ENCODE results near the gene NR1D2.
"Not testable (repeated sequence)": the region's sequence is repeated elsewhere in the genome, so short reads cannot be mapped to it uniquely, and the experiment has no call there.

The NR1D2 gene

DNA sequence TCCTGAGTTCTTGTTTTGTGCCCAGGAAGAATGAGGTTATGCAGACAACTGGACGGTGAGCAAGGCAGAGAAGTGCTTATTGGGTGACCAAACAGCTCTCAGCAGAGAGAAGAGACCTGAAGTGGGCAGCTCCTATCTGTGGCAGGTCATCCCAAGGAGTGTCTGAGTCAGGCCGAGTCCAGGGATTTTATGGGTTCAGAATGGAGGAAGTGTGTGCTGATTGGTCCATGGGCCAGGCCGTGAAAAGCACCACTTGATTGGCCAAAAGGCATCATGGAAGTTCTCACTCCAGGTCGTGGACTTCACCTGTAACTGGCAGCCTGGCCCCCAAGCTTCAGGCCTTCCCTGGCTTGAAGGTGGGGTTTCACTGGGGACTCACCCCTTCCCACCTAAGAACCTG, 74.5 kb downstream of the NR1D2 start:
- no peaks in the 10 kb centered on the region for H3K9me3 ChIP-seq (ENCODE audit: control insufficient read depth, insufficient read depth, low read length)
- no peaks in the 10 kb centered on the region for H3F3A ChIP-seq (ENCODE audit: control insufficient read depth, insufficient read depth)
- no peak for TF ChIP-seq EZH2phosphoT487 (IDR thresholded peaks at IDR 0.05; ENCODE audit: borderline replicate concordance, low read length)
- TF ChIP-seq, protein P1, sequence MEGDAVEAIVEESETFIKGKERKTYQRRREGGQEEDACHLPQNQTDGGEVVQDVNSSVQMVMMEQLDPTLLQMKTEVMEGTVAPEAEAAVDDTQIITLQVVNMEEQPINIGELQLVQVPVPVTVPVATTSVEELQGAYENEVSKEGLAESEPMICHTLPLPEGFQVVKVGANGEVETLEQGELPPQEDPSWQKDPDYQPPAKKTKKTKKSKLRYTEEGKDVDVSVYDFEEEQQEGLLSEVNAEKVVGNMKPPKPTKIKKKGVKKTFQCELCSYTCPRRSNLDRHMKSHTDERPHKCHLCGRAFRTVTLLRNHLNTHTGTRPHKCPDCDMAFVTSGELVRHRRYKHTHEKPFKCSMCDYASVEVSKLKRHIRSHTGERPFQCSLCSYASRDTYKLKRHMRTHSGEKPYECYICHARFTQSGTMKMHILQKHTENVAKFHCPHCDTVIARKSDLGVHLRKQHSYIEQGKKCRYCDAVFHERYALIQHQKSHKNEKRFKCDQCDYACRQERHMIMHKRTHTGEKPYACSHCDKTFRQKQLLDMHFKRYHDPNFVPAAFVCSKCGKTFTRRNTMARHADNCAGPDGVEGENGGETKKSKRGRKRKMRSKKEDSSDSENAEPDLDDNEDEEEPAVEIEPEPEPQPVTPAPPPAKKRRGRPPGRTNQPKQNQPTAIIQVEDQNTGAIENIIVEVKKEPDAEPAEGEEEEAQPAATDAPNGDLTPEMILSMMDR (IDR thresholded peaks at IDR 0.05; ENCODE audit: low read depth, low read length, poor library complexity, severe bottlenecking) = no peak

DNA sequence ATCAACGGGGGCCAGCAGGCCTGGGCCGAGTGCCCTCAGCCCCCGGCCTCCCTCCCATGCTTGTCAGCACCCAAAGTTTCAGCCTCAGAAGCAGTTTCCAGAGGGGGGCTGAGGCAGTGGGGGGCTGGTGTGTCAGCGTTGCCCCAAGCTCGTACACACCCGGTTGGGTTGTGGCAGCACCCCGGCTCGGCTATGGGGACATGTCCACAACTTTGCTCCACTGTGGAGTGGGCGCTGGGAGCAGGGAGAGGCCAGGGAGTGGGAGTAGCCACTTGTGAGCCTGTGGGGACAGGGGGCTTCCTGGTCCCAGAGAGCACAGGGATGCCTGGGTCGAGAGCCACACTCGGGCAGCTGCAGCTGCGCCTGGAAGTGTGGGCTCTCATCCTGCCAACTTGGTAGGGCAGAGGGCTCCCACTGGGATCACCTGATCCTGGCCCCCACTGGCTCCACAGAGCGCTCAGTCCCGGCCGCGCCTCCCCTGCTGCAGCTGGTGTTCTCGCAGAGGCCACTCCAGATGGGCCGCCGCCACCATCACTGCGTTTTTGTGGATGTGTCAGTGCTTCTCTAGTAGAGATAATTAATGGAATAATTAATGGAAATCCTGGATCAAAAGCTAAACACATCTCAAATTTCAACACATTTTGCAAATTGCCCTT, 75.1 kb downstream of the NR1D2 start:
- Histone ChIP-seq H3K9me3 (ENCODE audit: control insufficient read depth, insufficient read depth, low read length) (no peaks in the 10 kb centered on the region), H3K36me3 (ENCODE audit: control insufficient read depth, low read length) (no peaks in the 10 kb centered on the region), H3F3A (ENCODE audit: control insufficient read depth, insufficient read depth) (no peaks in the 10 kb centered on the region), H4K20me1 (ENCODE audit: control insufficient read depth, insufficient read depth, low read depth, low read length) (no peaks in the 10 kb centered on the region), H3K9me2 (replicated peaks; ENCODE audit: control insufficient read depth, low read length) (no peaks in the 10 kb centered on the region), H3K79me2 (ENCODE audit: control insufficient read depth, low read length) (no peaks in the 10 kb centered on the region), H3K4me2 (ENCODE audit: low read length) (no peak overlapping the region), H3K27me3 (ENCODE audit: control insufficient read depth, low read length) (no peaks in the 10 kb centered on the region), H3K27ac (ENCODE audit: low read depth, low read length) (no peak overlapping the region), H3K4me1 (ENCODE audit: control insufficient read depth, low read length) (no peaks in the 10 kb centered on the region), H3K4me3 (ENCODE audit: low read length) (no peak overlapping the region)
- TF ChIP-seq, protein P1 (IDR thresholded peaks at IDR 0.05; ENCODE audit: low read depth, low read length, poor library complexity, severe bottlenecking) = no peak
- TF ChIP-seq EZH2phosphoT487 (IDR thresholded peaks at IDR 0.05; ENCODE audit: borderline replicate concordance, low read length) = no peak

More for the DNA sequence above, 74.5 kb downstream of the NR1D2 start:
- no peaks in the 10 kb centered on the region for H3K9me2 ChIP-seq (replicated peaks; ENCODE audit: control insufficient read depth, low read length)
- no peaks in the 10 kb centered on the region for H3K36me3 ChIP-seq (ENCODE audit: control insufficient read depth, low read length)
- no peak overlapping the region for H3K4me3 ChIP-seq (ENCODE audit: low read length)
- H3K27me3 ChIP-seq (ENCODE audit: control insufficient read depth, low read length) = no peaks in the 10 kb centered on the region
- H4K20me1 ChIP-seq (ENCODE audit: control insufficient read depth, insufficient read depth, low read depth, low read length) = no peaks in the 10 kb centered on the region
- no peaks in the 10 kb centered on the region for H3K4me1 ChIP-seq (ENCODE audit: control insufficient read depth, low read length)
- no peaks in the 10 kb centered on the region for H3K79me2 ChIP-seq (ENCODE audit: control insufficient read depth, low read length)
- H3K27ac ChIP-seq (ENCODE audit: low read depth, low read length) = no peak overlapping the region
- H3K4me2 ChIP-seq (ENCODE audit: low read length) = no peak overlapping the region

DNA sequence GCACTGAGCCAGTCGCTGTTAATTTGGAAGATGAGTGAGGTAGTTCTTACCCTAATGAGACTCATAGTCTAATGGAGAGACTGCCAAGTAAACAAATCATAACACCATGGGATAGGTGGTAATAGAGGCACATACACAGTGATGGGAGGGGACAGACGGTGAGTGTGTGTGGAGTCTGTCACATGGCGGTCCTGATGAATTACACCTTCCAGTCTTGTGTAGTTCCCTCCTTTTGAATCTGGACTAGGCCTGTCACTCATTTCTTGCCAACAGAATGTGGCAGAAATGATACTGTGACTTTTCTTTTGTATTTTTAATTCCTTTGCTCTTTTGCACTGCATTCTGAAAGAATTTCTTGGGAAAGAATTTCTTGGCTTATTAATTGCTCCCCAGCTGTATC, 78.1 kb downstream of the NR1D2 start:
- no peaks in the 10 kb centered on the region for H3K4me1 ChIP-seq (ENCODE audit: control insufficient read depth, low read length)
- TF ChIP-seq EZH2phosphoT487 (IDR thresholded peaks at IDR 0.05; ENCODE audit: borderline replicate concordance, low read length) = no peak

DNA sequence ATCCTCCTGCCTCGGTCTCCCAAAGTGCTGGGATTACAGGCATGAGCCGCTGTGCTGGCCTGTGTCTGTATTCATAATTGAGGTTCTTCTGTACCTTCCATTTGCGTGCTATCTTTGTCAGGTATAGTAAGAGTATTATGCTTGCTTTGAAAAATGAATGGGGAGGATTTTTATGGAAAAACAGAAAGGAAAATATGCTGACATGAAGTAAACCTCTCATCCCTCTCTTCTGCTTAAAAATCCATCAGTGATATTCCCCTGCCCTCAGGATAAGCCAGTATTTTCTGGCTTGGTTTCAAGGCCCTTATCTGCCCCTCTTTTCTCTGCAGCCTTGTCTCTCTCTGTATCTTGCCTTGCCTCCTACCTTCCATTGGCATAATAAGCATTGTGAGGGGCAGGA, 80.7 kb downstream of the NR1D2 start:
- Histone ChIP-seq H3F3A (ENCODE audit: control insufficient read depth, insufficient read depth) (no peaks in the 10 kb centered on the region), H3K4me3 (ENCODE audit: low read length) (no peak overlapping the region)

More for the DNA sequence above, 78.1 kb downstream of the NR1D2 start:
- H3K36me3 ChIP-seq (ENCODE audit: control insufficient read depth, low read length) = no peaks in the 10 kb centered on the region
- H3F3A ChIP-seq (ENCODE audit: control insufficient read depth, insufficient read depth) = no peaks in the 10 kb centered on the region
- no peaks in the 10 kb centered on the region for H3K9me3 ChIP-seq (ENCODE audit: control insufficient read depth, insufficient read depth, low read length)
- no peak overlapping the region for H3K4me3 ChIP-seq (ENCODE audit: low read length)
- no peak overlapping the region for H3K27ac ChIP-seq (ENCODE audit: low read depth, low read length)
- no peaks in the 10 kb centered on the region for H4K20me1 ChIP-seq (ENCODE audit: control insufficient read depth, insufficient read depth, low read depth, low read length)
- no peaks in the 10 kb centered on the region for H3K27me3 ChIP-seq (ENCODE audit: control insufficient read depth, low read length)
- no peak overlapping the region for H3K4me2 ChIP-seq (ENCODE audit: low read length)
- no peaks in the 10 kb centered on the region for H3K79me2 ChIP-seq (ENCODE audit: control insufficient read depth, low read length)
- no peaks in the 10 kb centered on the region for H3K9me2 ChIP-seq (replicated peaks; ENCODE audit: control insufficient read depth, low read length)

DNA sequence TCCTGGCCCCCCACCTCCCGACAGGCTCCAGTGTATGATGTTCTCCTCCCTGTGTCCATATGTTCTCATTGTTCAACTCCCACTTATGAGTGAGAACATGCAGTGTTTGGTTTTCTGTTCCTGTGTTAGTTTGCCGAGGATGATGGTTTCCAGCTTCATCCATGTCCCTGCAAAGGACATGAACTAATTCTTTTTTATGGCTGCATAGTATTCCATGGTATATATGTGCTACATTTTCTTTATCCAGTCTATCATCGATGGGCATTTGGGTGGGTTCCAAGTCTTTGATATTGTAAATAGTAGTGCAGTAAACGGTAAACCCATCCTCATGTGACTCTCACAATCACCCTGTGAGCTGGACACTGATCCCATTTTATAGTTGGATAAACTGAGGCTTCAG, 81.6 kb downstream of the NR1D2 start:
- not testable (repeated sequence) for H3K27me3 ChIP-seq (ENCODE audit: control insufficient read depth, low read length); H3K36me3 ChIP-seq (ENCODE audit: control insufficient read depth, low read length); H3K9me2 ChIP-seq (replicated peaks; ENCODE audit: control insufficient read depth, low read length); H3K79me2 ChIP-seq (ENCODE audit: control insufficient read depth, low read length); H4K20me1 ChIP-seq (ENCODE audit: control insufficient read depth, insufficient read depth, low read depth, low read length); H3K4me1 ChIP-seq (ENCODE audit: control insufficient read depth, low read length); H3K4me3 ChIP-seq (ENCODE audit: low read length); H3K9me3 ChIP-seq (ENCODE audit: control insufficient read depth, insufficient read depth, low read length); H3K27ac ChIP-seq (ENCODE audit: low read depth, low read length); H3F3A ChIP-seq (ENCODE audit: control insufficient read depth, insufficient read depth); H3K4me2 ChIP-seq (ENCODE audit: low read length)

More for the DNA sequence above, 80.7 kb downstream of the NR1D2 start:
- H3K9me2 ChIP-seq (replicated peaks; ENCODE audit: control insufficient read depth, low read length) = no peaks in the 10 kb centered on the region
- no peaks in the 10 kb centered on the region; the same call in 1 of the 2 replicates for H3K27me3 ChIP-seq (ENCODE audit: control insufficient read depth, low read length)
- H3K9me3 ChIP-seq (ENCODE audit: control insufficient read depth, insufficient read depth, low read length) = no peaks in the 10 kb centered on the region
- H3K27ac ChIP-seq (ENCODE audit: low read depth, low read length) = no peak overlapping the region
- no peaks in the 10 kb centered on the region for H3K36me3 ChIP-seq (ENCODE audit: control insufficient read depth, low read length)
- H3K79me2 ChIP-seq (ENCODE audit: control insufficient read depth, low read length) = no peaks in the 10 kb centered on the region
- no peaks in the 10 kb centered on the region for H3K4me1 ChIP-seq (ENCODE audit: control insufficient read depth, low read length)
- no peak overlapping the region for H3K4me2 ChIP-seq (ENCODE audit: low read length)
- TF ChIP-seq, protein P1 (IDR thresholded peaks at IDR 0.05; ENCODE audit: low read depth, low read length, poor library complexity, severe bottlenecking) = no peak
- no peak for TF ChIP-seq EZH2phosphoT487 (IDR thresholded peaks at IDR 0.05; ENCODE audit: borderline replicate concordance, low read length)
- no peaks in the 10 kb centered on the region for H4K20me1 ChIP-seq (ENCODE audit: control insufficient read depth, insufficient read depth, low read depth, low read length)

Measured in DOHH2 (cell line).